HepG2 (cell line): ENCODE measurements around the gene PALM. TPM values are rescaled to one million over a fixed set of nuclear protein-coding genes. Genes with fewer than 3 reads are reported as not detected.

ENCODE experiments used
- NCOR1 ChIP-seq: fragments of 200-600 bp; sonication (generic); IDR thresholded peaks from 2 replicates; pipeline ENCODE4 v1.7.0; 2017; ENCODE audit warnings: antibody characterized with exemption, low read length, borderline replicate concordance
- RARA ChIP-seq: IDR thresholded peaks from 2 replicates; pipeline ENCODE4 v1.6.1; 2016; ENCODE audit warnings: missing genetic modification reagents, missing compliant biosample characterization
- TCF7 ChIP-seq: sonication (generic); IDR thresholded peaks from 2 replicates; pipeline ENCODE4 v1.6.1; 2016; ENCODE audit warnings: antibody characterized with exemption, low read depth
- polyA plus RNA-seq, 8 experiments: library from polyadenylated mRNA; depleted of rRNA in 3 of 8; stranded (reverse) in 7 of 8; unstranded in 1 of 8; fragments of >200 nt; fragmentation: Illumina TruSeq in 4 of 8; extraction: Trizol in 4 of 8; gene quantifications; 2 replicates each; pipeline versions ENCODE4 v1.2.1 to v1.2.3, GENCODE V29; 2011 to 2016; ENCODE audit warnings: low read depth in 4 of 8, missing spikeins in 1 of 8, mixed read lengths in 1 of 8; ENCODE audit not compliant: insufficient read depth in 1 of 8
- total RNA-seq, 5 experiments: library from RNA; depleted of rRNA; stranded (reverse); fragments of >200 nt; fragmentation: Illumina TruSeq; extraction: Trizol; gene quantifications; 2 replicates each; pipeline ENCODE4 v1.2.3, GENCODE V29; 2016; ENCODE audit warnings: low read depth in 1 of 5
- TF ChIP-seq, protein P1 (sequence below): sonication (generic); formaldehyde crosslinking; IDR thresholded peaks from 2 replicates; pipeline ENCODE4 v1.5.1; 2020; ENCODE audit warnings: mild to moderate bottlenecking, missing genetic modification reagents, borderline replicate concordance
- TF ChIP-seq, protein P2 (sequence below): sonication (generic); formaldehyde crosslinking; IDR thresholded peaks from 2 replicates; pipeline ENCODE4 v1.4.0; 2020; ENCODE audit warnings: missing genetic modification reagents

Gene PALM
- total and polyA plus RNA-seq, 2 of the 13 experiments (the other 11 are each of a cell fraction or from before 2014, with no cell fraction given) = 4.0 to 9.7 TPM

DNA sequence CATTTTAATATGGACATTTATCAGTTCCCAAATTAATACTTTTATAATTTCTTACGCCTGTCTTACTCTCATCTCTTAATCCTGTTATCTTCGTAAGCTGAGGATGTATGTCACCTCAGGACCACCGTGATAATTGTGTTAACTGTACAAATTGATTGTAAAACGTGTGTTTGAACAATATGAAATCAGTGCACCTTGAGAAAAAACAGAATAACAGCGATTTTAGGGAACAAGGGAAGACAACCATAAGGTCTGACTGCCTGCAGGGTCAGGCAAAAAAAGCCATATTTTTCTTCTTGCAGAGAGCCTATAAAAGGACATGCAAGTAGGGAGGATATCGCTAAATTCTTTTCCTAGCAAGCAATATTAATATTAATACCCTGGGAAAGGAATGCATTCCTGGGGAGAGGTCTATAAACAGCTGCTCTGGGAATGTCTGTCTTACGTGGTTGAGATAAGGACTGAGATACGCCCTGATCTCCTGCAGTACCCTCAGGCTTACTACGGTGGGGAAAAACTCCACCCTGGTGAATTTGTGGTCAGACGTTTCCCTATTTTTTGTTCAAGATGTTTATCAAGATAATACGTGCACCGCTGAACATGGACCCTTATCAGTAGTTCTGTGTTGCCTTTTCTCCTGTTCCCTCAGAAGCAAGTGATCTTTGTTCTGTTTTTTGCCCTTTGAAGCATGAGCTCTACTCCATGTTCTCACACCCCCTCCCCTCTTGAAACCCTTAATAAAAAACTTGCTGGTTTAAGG is 39.9 kb upstream of the PALM start (continued):
- TF ChIP-seq, protein P1, sequence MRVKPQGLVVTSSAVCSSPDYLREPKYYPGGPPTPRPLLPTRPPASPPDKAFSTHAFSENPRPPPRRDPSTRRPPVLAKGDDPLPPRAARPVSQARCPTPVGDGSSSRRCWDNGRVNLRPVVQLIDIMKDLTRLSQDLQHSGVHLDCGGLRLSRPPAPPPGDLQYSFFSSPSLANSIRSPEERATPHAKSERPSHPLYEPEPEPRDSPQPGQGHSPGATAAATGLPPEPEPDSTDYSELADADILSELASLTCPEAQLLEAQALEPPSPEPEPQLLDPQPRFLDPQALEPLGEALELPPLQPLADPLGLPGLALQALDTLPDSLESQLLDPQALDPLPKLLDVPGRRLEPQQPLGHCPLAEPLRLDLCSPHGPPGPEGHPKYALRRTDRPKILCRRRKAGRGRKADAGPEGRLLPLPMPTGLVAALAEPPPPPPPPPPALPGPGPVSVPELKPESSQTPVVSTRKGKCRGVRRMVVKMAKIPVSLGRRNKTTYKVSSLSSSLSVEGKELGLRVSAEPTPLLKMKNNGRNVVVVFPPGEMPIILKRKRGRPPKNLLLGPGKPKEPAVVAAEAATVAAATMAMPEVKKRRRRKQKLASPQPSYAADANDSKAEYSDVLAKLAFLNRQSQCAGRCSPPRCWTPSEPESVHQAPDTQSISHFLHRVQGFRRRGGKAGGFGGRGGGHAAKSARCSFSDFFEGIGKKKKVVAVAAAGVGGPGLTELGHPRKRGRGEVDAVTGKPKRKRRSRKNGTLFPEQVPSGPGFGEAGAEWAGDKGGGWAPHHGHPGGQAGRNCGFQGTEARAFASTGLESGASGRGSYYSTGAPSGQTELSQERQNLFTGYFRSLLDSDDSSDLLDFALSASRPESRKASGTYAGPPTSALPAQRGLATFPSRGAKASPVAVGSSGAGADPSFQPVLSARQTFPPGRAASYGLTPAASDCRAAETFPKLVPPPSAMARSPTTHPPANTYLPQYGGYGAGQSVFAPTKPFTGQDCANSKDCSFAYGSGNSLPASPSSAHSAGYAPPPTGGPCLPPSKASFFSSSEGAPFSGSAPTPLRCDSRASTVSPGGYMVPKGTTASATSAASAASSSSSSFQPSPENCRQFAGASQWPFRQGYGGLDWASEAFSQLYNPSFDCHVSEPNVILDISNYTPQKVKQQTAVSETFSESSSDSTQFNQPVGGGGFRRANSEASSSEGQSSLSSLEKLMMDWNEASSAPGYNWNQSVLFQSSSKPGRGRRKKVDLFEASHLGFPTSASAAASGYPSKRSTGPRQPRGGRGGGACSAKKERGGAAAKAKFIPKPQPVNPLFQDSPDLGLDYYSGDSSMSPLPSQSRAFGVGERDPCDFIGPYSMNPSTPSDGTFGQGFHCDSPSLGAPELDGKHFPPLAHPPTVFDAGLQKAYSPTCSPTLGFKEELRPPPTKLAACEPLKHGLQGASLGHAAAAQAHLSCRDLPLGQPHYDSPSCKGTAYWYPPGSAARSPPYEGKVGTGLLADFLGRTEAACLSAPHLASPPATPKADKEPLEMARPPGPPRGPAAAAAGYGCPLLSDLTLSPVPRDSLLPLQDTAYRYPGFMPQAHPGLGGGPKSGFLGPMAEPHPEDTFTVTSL (CRISPR knock-in tag) = peak; percentile 48; the same call in 1 of the 2 replicates
- TF ChIP-seq, protein P2, sequence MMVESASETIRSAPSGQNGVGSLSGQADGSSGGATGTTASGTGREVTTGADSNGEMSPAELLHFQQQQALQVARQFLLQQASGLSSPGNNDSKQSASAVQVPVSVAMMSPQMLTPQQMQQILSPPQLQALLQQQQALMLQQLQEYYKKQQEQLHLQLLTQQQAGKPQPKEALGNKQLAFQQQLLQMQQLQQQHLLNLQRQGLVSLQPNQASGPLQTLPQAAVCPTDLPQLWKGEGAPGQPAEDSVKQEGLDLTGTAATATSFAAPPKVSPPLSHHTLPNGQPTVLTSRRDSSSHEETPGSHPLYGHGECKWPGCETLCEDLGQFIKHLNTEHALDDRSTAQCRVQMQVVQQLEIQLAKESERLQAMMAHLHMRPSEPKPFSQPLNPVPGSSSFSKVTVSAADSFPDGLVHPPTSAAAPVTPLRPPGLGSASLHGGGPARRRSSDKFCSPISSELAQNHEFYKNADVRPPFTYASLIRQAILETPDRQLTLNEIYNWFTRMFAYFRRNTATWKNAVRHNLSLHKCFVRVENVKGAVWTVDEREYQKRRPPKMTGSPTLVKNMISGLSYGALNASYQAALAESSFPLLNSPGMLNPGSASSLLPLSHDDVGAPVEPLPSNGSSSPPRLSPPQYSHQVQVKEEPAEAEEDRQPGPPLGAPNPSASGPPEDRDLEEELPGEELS = peak; percentile 54; the same call in 1 of the 2 replicates
- TF ChIP-seq RARA (CRISPR knock-in tag) (peak; percentile 77), TCF7 (peak; percentile 66), NCOR1 (peak; percentile 88)
